ENCODE measurements around the gene CHD2.

Gene CHD2

DNA sequence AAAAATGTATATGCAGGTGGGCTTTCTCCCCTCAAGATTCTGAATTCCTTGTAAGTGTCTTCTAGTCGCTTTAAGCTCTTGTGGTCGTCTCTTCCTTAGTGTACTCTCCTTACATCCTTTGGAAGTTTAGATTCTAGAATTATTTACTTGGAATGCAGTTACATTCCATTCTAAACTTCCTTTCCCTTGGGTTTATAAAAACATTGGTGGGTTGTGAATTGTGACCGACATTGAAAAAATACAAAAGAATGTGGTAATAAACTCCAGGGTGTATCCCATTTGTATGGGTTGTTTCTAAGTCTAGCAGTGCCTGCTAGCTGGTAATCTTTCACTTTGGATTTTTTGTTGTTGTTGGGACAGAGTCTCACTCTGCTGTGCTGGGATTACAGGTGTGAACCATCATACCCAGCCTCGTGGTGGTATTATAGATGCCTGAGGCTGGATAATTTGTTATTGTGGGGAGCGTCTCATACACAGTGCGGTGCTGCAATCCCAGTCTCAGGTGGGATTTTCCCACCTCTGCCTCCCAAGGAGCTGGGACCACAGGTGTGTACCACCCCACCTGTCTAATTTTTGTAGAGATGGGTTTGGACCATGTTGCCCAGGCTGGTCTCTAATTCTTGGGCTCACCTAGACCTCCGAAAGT lies 9.1 kb downstream of the CHD2 start:
- ATAC-seq, result no peak; the same call in 2 of the 3 replicates
- TF ChIP-seq, protein P1, sequence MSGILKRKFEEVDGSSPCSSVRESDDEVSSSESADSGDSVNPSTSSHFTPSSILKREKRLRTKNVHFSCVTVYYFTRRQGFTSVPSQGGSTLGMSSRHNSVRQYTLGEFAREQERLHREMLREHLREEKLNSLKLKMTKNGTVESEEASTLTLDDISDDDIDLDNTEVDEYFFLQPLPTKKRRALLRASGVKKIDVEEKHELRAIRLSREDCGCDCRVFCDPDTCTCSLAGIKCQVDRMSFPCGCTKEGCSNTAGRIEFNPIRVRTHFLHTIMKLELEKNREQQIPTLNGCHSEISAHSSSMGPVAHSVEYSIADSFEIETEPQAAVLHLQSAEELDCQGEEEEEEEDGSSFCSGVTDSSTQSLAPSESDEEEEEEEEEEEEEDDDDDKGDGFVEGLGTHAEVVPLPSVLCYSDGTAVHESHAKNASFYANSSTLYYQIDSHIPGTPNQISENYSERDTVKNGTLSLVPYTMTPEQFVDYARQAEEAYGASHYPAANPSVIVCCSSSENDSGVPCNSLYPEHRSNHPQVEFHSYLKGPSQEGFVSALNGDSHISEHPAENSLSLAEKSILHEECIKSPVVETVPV (CRISPR knock-in tag; IDR thresholded peaks at IDR 0.05), result no peak

DNA sequence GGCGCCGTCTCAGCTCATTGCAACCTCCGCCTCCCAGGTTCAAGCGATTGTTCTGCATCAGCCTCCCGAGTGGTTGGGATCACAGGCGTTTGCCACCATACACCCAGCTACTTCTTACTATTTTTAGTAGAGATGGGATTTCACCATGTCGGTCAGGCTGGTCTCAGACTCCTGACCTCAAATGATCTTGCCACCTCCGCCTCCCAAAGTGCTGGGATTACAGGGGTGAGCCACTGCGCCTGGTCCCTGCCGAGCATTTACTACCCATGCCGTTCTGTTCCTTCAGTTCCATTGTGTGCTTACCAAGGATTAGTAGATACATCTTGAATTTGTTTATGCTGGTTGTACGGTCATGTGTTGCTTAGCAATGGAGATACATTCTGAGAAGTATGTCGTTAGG lies 10.3 kb downstream of the CHD2 start:
- ATAC-seq, result no peak

DNA sequence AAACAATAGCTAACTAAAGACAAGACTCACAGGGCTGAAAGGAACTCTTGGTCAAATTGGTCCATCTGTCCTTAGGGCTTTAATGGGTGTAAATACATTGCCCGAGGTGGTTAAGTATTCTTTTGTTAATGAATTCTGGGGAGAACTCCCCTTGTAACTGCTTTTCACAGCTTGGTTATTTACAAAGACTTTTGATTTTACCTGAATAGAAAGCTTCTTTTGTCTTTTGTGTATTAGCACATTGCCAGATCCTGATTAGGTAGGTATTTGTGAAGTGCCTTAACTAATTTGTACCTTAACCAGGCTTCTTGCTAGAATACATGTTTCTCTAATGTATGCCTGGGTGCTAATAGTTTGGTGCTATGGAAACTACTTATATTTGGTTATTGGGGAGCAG lies 14.0 kb downstream of the CHD2 start:
- ATAC-seq, result no peak
- TF ChIP-seq TCF4 (CRISPR knock-in tag; IDR thresholded peaks at IDR 0.05; ENCODE audit: borderline replicate concordance), result no peak
- TF ChIP-seq ZFP30 (CRISPR knock-in tag; IDR thresholded peaks at IDR 0.05), result no peak
- TF ChIP-seq ZNF70 (CRISPR knock-in tag; IDR thresholded peaks at IDR 0.05), result no peak
- TF ChIP-seq, protein P2, sequence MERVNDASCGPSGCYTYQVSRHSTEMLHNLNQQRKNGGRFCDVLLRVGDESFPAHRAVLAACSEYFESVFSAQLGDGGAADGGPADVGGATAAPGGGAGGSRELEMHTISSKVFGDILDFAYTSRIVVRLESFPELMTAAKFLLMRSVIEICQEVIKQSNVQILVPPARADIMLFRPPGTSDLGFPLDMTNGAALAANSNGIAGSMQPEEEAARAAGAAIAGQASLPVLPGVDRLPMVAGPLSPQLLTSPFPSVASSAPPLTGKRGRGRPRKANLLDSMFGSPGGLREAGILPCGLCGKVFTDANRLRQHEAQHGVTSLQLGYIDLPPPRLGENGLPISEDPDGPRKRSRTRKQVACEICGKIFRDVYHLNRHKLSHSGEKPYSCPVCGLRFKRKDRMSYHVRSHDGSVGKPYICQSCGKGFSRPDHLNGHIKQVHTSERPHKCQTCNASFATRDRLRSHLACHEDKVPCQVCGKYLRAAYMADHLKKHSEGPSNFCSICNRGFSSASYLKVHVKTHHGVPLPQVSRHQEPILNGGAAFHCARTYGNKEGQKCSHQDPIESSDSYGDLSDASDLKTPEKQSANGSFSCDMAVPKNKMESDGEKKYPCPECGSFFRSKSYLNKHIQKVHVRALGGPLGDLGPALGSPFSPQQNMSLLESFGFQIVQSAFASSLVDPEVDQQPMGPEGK (CRISPR knock-in tag; IDR thresholded peaks at IDR 0.05; ENCODE audit: borderline replicate concordance), result no peak
- TF ChIP-seq ISL1 (CRISPR knock-in tag; IDR thresholded peaks at IDR 0.05), result no peak
- TF ChIP-seq GLIS3 (CRISPR knock-in tag; IDR thresholded peaks at IDR 0.05), result no peak
- TF ChIP-seq, protein P3, sequence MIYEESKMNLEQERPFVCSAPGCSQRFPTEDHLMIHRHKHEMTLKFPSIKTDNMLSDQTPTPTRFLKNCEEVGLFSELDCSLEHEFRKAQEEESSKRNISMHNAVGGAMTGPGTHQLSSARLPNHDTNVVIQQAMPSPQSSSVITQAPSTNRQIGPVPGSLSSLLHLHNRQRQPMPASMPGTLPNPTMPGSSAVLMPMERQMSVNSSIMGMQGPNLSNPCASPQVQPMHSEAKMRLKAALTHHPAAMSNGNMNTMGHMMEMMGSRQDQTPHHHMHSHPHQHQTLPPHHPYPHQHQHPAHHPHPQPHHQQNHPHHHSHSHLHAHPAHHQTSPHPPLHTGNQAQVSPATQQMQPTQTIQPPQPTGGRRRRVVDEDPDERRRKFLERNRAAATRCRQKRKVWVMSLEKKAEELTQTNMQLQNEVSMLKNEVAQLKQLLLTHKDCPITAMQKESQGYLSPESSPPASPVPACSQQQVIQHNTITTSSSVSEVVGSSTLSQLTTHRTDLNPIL (CRISPR knock-in tag; IDR thresholded peaks at IDR 0.05; ENCODE audit: low read depth), result no peak
- no peak for TF ChIP-seq TOX (CRISPR knock-in tag; IDR thresholded peaks at IDR 0.05; ENCODE audit: borderline replicate concordance)
- no peak for TF ChIP-seq ZC3H10 (CRISPR knock-in tag; IDR thresholded peaks at IDR 0.05)
- TF ChIP-seq PPARA (CRISPR knock-in tag; IDR thresholded peaks at IDR 0.05; ENCODE audit: borderline replicate concordance), result no peak
- no peak for TF ChIP-seq RARB (CRISPR knock-in tag; IDR thresholded peaks at IDR 0.05)
- no peak for TF ChIP-seq CSDC2 (CRISPR knock-in tag; IDR thresholded peaks at IDR 0.05)
- TF ChIP-seq SNAI2 (CRISPR knock-in tag; IDR thresholded peaks at IDR 0.05), result no peak
- TF ChIP-seq, protein P4, sequence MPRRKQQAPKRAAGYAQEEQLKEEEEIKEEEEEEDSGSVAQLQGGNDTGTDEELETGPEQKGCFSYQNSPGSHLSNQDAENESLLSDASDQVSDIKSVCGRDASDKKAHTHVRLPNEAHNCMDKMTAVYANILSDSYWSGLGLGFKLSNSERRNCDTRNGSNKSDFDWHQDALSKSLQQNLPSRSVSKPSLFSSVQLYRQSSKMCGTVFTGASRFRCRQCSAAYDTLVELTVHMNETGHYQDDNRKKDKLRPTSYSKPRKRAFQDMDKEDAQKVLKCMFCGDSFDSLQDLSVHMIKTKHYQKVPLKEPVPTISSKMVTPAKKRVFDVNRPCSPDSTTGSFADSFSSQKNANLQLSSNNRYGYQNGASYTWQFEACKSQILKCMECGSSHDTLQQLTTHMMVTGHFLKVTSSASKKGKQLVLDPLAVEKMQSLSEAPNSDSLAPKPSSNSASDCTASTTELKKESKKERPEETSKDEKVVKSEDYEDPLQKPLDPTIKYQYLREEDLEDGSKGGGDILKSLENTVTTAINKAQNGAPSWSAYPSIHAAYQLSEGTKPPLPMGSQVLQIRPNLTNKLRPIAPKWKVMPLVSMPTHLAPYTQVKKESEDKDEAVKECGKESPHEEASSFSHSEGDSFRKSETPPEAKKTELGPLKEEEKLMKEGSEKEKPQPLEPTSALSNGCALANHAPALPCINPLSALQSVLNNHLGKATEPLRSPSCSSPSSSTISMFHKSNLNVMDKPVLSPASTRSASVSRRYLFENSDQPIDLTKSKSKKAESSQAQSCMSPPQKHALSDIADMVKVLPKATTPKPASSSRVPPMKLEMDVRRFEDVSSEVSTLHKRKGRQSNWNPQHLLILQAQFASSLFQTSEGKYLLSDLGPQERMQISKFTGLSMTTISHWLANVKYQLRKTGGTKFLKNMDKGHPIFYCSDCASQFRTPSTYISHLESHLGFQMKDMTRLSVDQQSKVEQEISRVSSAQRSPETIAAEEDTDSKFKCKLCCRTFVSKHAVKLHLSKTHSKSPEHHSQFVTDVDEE (CRISPR knock-in tag; IDR thresholded peaks at IDR 0.05), result no peak
- no peak for TF ChIP-seq ZNF8 (CRISPR knock-in tag; IDR thresholded peaks at IDR 0.05)
- TF ChIP-seq ZFP3 (CRISPR knock-in tag; IDR thresholded peaks at IDR 0.05), result no peak
- no peak for TF ChIP-seq ZNF565 (CRISPR knock-in tag; conservative IDR thresholded peaks at IDR 0.05; ENCODE audit: low read depth)
- TF ChIP-seq OSR1 (CRISPR knock-in tag; IDR thresholded peaks at IDR 0.05), result no peak

More for the DNA sequence above, 10.3 kb downstream of the CHD2 start:
- TF ChIP-seq, protein P3 (CRISPR knock-in tag; IDR thresholded peaks at IDR 0.05; ENCODE audit: low read depth), result no peak
- TF ChIP-seq PPARA (CRISPR knock-in tag; IDR thresholded peaks at IDR 0.05; ENCODE audit: borderline replicate concordance) (no peak), ZFP3 (CRISPR knock-in tag; IDR thresholded peaks at IDR 0.05) (no peak), TOX (CRISPR knock-in tag; IDR thresholded peaks at IDR 0.05; ENCODE audit: borderline replicate concordance) (no peak), ZNF70 (CRISPR knock-in tag; IDR thresholded peaks at IDR 0.05) (no peak), RARB (CRISPR knock-in tag; IDR thresholded peaks at IDR 0.05) (no peak), OSR1 (CRISPR knock-in tag; IDR thresholded peaks at IDR 0.05) (no peak), ARNTL (CRISPR knock-in tag; IDR thresholded peaks at IDR 0.05; ENCODE audit: borderline replicate concordance, low read depth) (no peak), ESRRG (CRISPR knock-in tag; IDR thresholded peaks at IDR 0.05) (no peak)
- TF ChIP-seq, protein P1 (CRISPR knock-in tag; IDR thresholded peaks at IDR 0.05), result no peak
- TF ChIP-seq, protein P4 (CRISPR knock-in tag; IDR thresholded peaks at IDR 0.05), result no peak
